AG10803 (cell line): Measurements from ENCODE around the gene LKAAEAR1.
A peak's percentile ranks its signal among the peaks of the same experiment; 100 is the strongest.

Experiments used
- DNase-seq: peaks from one replicate; pipeline ENCODE4 v3.0.0; 2010; ENCODE audit warnings: low read depth
- H3K4me3 ChIP-seq: 2 replicates; pipeline ENCODE4 v1.5.1; 2011; ENCODE audit warnings: mild to moderate bottlenecking, low read length, control low read depth
- CTCF ChIP-seq: conservative IDR thresholded peaks from 2 replicates; pipeline ENCODE4 v1.5.1; 2011; ENCODE audit warnings: mild to moderate bottlenecking, low read length, control low read depth, inconsistent platforms

LKAAEAR1 gene

GRCh38 chr20:64079273-64080012 is 4.8 kb downstream of the LKAAEAR1 start, which contains the start of gene RGS19:
TSS of gene RGS19 (minus strand) at chr20:64079518. CDS start at chr20:64076886, 2,632 bp downstream.
- peak; percentile 64 for DNase-seq
- no peak for TF ChIP-seq CTCF
- peak within 1 kb of the TSS; percentile 71 for H3K4me3 ChIP-seq

GRCh38 chr20:64078934-64079272 is 5.3 kb downstream of the LKAAEAR1 start:
- H3K4me3 ChIP-seq, result peak overlapping the region; percentile 71
- no peak for DNase-seq
- TF ChIP-seq CTCF, result no peak

GRCh38 chr20:64077876-64078551 is 6.2 kb downstream of the LKAAEAR1 start:
- peak overlapping the region; percentile 71 for H3K4me3 ChIP-seq
- DNase-seq, result no peak
- no peak for TF ChIP-seq CTCF

- TF ChIP-seq CTCF, result no peak
- H3K4me3 ChIP-seq, result no peak overlapping the region
Measured at GRCh38 chr20:64077541-64077875, 6.7 kb downstream of the LKAAEAR1 start.

GRCh38 chr20:64077094-64077493 is 7.1 kb downstream of the LKAAEAR1 start:
- H3K4me3 ChIP-seq, result no peak overlapping the region
- TF ChIP-seq CTCF, result no peak

More at GRCh38 chr20:64077541-64077875, 6.7 kb downstream of the LKAAEAR1 start:
- no peak for DNase-seq

GRCh38 chr20:64076061-64076997 is 7.9 kb downstream of the LKAAEAR1 start:
- H3K4me3 ChIP-seq, result no peak overlapping the region
- no peak for TF ChIP-seq CTCF
- no peak for DNase-seq

More at GRCh38 chr20:64077094-64077493, 7.1 kb downstream of the LKAAEAR1 start:
- DNase-seq, result no peak
